ENCODE results near the gene ARHGAP31. TPM values are rescaled to one million over a fixed set of nuclear protein-coding genes. Genes with fewer than 3 reads are reported as not detected.

Gene ARHGAP31
- total and polyA plus RNA-seq, 2 of the 8 experiments (the other 6 are each of a cell fraction or from before 2014, with no cell fraction given), result 1.1 to 7.6 TPM

DNA sequence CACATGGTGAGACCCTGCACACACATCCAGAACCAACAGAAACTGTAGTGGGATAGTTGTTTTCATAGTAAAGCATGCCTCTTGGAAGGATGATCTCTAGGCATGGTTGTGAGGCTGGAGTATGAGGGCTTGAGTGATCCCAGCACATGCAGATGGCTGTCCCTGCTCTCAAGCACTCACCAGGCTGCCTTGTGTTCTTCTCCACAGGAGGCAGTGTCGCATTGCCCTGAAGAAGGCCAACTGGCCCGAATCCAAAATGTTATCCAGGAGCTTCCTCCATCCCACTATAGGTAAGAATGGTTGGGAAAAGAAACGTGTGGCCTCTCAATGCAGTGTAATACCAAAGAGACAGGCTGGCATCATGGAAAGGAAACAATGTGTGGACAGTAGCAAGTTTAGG, 86.5 kb downstream of the ARHGAP31 start (continued):
- TF ChIP-seq, protein P1, sequence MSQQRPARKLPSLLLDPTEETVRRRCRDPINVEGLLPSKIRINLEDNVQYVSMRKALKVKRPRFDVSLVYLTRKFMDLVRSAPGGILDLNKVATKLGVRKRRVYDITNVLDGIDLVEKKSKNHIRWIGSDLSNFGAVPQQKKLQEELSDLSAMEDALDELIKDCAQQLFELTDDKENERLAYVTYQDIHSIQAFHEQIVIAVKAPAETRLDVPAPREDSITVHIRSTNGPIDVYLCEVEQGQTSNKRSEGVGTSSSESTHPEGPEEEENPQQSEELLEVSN (IDR thresholded peaks at IDR 0.05), result no peak
- no peak for TF ChIP-seq RFX5 (IDR thresholded peaks at IDR 0.05; ENCODE audit: borderline replicate concordance, low read depth, low read length)

Measured in H1 (cell line).